BJ (cell line): Measurements from ENCODE around the gene ZC3H12C. TPM values are rescaled to one million over a fixed set of nuclear protein-coding genes. Genes with fewer than 3 reads are reported as not detected.
"Not testable (repeated sequence)": the region's sequence is repeated elsewhere in the genome, so short reads cannot be mapped to it uniquely, and the experiment has no call there.

Source experiments
- CTCF ChIA-PET: fragments of 350-600 bp; formaldehyde crosslinking; extraction: SDS; loops from one replicate; lab custom pipeline; 2021; ENCODE audit warnings: antibody characterized with exemption, inconsistent platforms; lab: Yijun Ruan, JAX
- POLR2A ChIA-PET: fragments of 300-600 bp; sonication (Branson Sonifier 250); formaldehyde crosslinking; extraction: SDS; loops from one replicate; lab custom pipeline; 2021; ENCODE audit warnings: antibody characterized with exemption; lab: Charles Lee
- DNase-seq: peaks from one replicate; pipeline ENCODE4 v3.0.0-alpha.2; 2011; ENCODE audit warnings: low read depth
- H3K27me3 ChIP-seq: 2 replicates; pipeline ENCODE4 v1.6.0; 2011; ENCODE audit warnings: low read length; ENCODE audit not compliant: control insufficient read depth, insufficient read depth
- H3K36me3 ChIP-seq: 2 replicates; pipeline ENCODE4 v1.5.1; 2011; ENCODE audit warnings: low read length; ENCODE audit not compliant: control insufficient read depth, insufficient read depth
- H3K4me3 ChIP-seq: 2 replicates; pipeline ENCODE4 v1.5.1; 2011; ENCODE audit warnings: low read depth, mild to moderate bottlenecking, control low read depth, low read length
- CTCF ChIP-seq: IDR thresholded peaks from 2 replicates; pipeline ENCODE4 v1.5.1; 2011; ENCODE audit warnings: low read depth, mild to moderate bottlenecking, control low read depth, inconsistent platforms, low read length, moderate library complexity; ENCODE audit not compliant: insufficient read depth
- polyA plus RNA-seq: library from polyadenylated mRNA; depleted of rRNA; stranded (reverse); fragments of >200 nt; gene quantifications from 2 replicates; pipeline ENCODE4 v1.2.3, GENCODE V29; 2011

ZC3H12C gene
- polyA plus RNA-seq, 1 experiment: 5.2 TPM

- Histone ChIP-seq H3K36me3 (no peaks in the 10 kb centered on the region), H3K27me3 (no peaks in the 10 kb centered on the region), H3K4me3 (no peak overlapping the region)
- ChIA-PET POLR2A (no interaction called here), CTCF (interaction anchor here (1.5 kb wide), 1 partner anchor 16 kb away, joined by 4 read pairs; no protein-coding TSS in a partner anchor)
- TF ChIP-seq CTCF: no peak
- DNase-seq: no peak
These were observed 30.9 kb upstream of the ZC3H12C start for GRCh38 chr11:110062247-110062646.

- ChIA-PET CTCF (interaction anchor here (0.6 to 1.8 kb wide), 2 partner anchors 28 to 111 kb away, joined by 3 to 4 read pairs; partner anchors contain the start of gene ZC3H12C), POLR2A (no interaction called here)
- H3K4me3 ChIP-seq: no peak overlapping the region
These were observed 28.0 kb upstream of the ZC3H12C start for GRCh38 chr11:110065189-110065588.

GRCh38 chr11:110068001-110068400 is 25.2 kb upstream of the ZC3H12C start:
- POLR2A ChIA-PET, DNase-seq, H3K4me3 ChIP-seq, CTCF ChIA-PET, H3K27me3 ChIP-seq, H3K36me3 ChIP-seq: not testable (repeated sequence)

More at GRCh38 chr11:110065189-110065588, 28.0 kb upstream of the ZC3H12C start:
- DNase-seq: no peak
- H3K36me3 ChIP-seq: no peaks in the 10 kb centered on the region
- TF ChIP-seq CTCF: no peak
- no peaks in the 10 kb centered on the region for H3K27me3 ChIP-seq

GRCh38 chr11:110069158-110069737 is 23.9 kb upstream of the ZC3H12C start:
- POLR2A ChIA-PET: interaction anchor here (0.6 kb wide), 1 partner anchor 1374 kb away, joined by 3 read pairs; no protein-coding TSS in a partner anchor
- no peaks in the 10 kb centered on the region for H3K27me3 ChIP-seq
- H3K36me3 ChIP-seq: no peaks in the 10 kb centered on the region
- no peak overlapping the region for H3K4me3 ChIP-seq
- DNase-seq: no peak
- no peak for TF ChIP-seq CTCF
- CTCF ChIA-PET: no interaction called here

- no peaks in the 10 kb centered on the region for H3K27me3 ChIP-seq
- DNase-seq: no peak
- TF ChIP-seq CTCF: no peak
- H3K36me3 ChIP-seq: no peaks in the 10 kb centered on the region
- ChIA-PET CTCF (no interaction called here), POLR2A (no interaction called here)
- no peak overlapping the region for H3K4me3 ChIP-seq
These were observed 23.0 kb upstream of the ZC3H12C start for GRCh38 chr11:110070176-110070575.

- POLR2A ChIA-PET: no interaction called here
- H3K36me3 ChIP-seq: no peaks in the 10 kb centered on the region
- H3K4me3 ChIP-seq: no peak overlapping the region
- DNase-seq: no peak
- TF ChIP-seq CTCF: no peak
- CTCF ChIA-PET: no interaction called here
- H3K27me3 ChIP-seq: no peaks in the 10 kb centered on the region
These were observed 22.0 kb upstream of the ZC3H12C start for GRCh38 chr11:110071197-110071596.
